Measurements from ENCODE around the gene MAPK10.

Gene MAPK10

GRCh38 chr4:86393749-86394148 is 33.9 kb upstream of the MAPK10 start:
- TF ChIP-seq CREB1 (IDR thresholded peaks at IDR 0.05; ENCODE audit: low read depth) (no peak), YY1 (IDR thresholded peaks at IDR 0.05; ENCODE audit: low read depth) (no peak), RAD21 (IDR thresholded peaks at IDR 0.05; ENCODE audit: low read depth) (no peak), NFIC (IDR thresholded peaks at IDR 0.05) (no peak), REST (IDR thresholded peaks at IDR 0.05; ENCODE audit: low read depth) (no peak), TEAD4 (IDR thresholded peaks at IDR 0.05) (no peak), ZBTB7A (IDR thresholded peaks at IDR 0.05; ENCODE audit: low read depth) (no peak), USF1 (IDR thresholded peaks at IDR 0.05) (no peak), FOXM1 (IDR thresholded peaks at IDR 0.05; ENCODE audit: borderline replicate concordance, low read depth) (no peak), MAX (IDR thresholded peaks at IDR 0.05) (no peak), EP300 (IDR thresholded peaks at IDR 0.05; ENCODE audit: borderline replicate concordance) (no peak), EGR1 (IDR thresholded peaks at IDR 0.05) (no peak), CEBPB (IDR thresholded peaks at IDR 0.05) (no peak), TCF12 (IDR thresholded peaks at IDR 0.05; ENCODE audit: low read depth) (no peak), TAF1 (IDR thresholded peaks at IDR 0.05; ENCODE audit: low read depth) (no peak)

- TF ChIP-seq CREB1 (IDR thresholded peaks at IDR 0.05; ENCODE audit: low read depth) (no peak), REST (IDR thresholded peaks at IDR 0.05; ENCODE audit: low read depth) (no peak), FOXM1 (IDR thresholded peaks at IDR 0.05; ENCODE audit: borderline replicate concordance, low read depth) (no peak), CEBPB (IDR thresholded peaks at IDR 0.05) (no peak), EP300 (IDR thresholded peaks at IDR 0.05; ENCODE audit: borderline replicate concordance) (no peak), ZBTB7A (IDR thresholded peaks at IDR 0.05; ENCODE audit: low read depth) (no peak), TAF1 (IDR thresholded peaks at IDR 0.05; ENCODE audit: low read depth) (no peak), NFIC (IDR thresholded peaks at IDR 0.05) (no peak), TCF12 (IDR thresholded peaks at IDR 0.05; ENCODE audit: low read depth) (no peak), RAD21 (IDR thresholded peaks at IDR 0.05; ENCODE audit: low read depth) (no peak), EGR1 (IDR thresholded peaks at IDR 0.05) (no peak), YY1 (IDR thresholded peaks at IDR 0.05; ENCODE audit: low read depth) (no peak), MAX (IDR thresholded peaks at IDR 0.05) (no peak), USF1 (IDR thresholded peaks at IDR 0.05) (no peak), TEAD4 (IDR thresholded peaks at IDR 0.05) (no peak)
These were observed 29.8 kb upstream of the MAPK10 start for GRCh38 chr4:86389664-86390063.

GRCh38 chr4:86388252-86388651 is 28.4 kb upstream of the MAPK10 start:
- TF ChIP-seq EP300 (IDR thresholded peaks at IDR 0.05; ENCODE audit: borderline replicate concordance) (no peak), FOXM1 (IDR thresholded peaks at IDR 0.05; ENCODE audit: borderline replicate concordance, low read depth) (no peak), CREB1 (IDR thresholded peaks at IDR 0.05; ENCODE audit: low read depth) (no peak), MAX (IDR thresholded peaks at IDR 0.05) (no peak), EGR1 (IDR thresholded peaks at IDR 0.05) (no peak), TAF1 (IDR thresholded peaks at IDR 0.05; ENCODE audit: low read depth) (no peak), ZBTB7A (IDR thresholded peaks at IDR 0.05; ENCODE audit: low read depth) (no peak), TCF12 (IDR thresholded peaks at IDR 0.05; ENCODE audit: low read depth) (no peak), USF1 (IDR thresholded peaks at IDR 0.05) (no peak), YY1 (IDR thresholded peaks at IDR 0.05; ENCODE audit: low read depth) (no peak), REST (IDR thresholded peaks at IDR 0.05; ENCODE audit: low read depth) (no peak), NFIC (IDR thresholded peaks at IDR 0.05) (no peak), RAD21 (IDR thresholded peaks at IDR 0.05; ENCODE audit: low read depth) (no peak)

All from Ishikawa (cell line).